Bronchial epithelial cell (primary cell): ENCODE results near the gene BCAR3. TPM values are rescaled to one million over a fixed set of nuclear protein-coding genes. Genes with fewer than 3 reads are reported as not detected.

Experiments used
- DNase-seq: peaks from one replicate; pipeline ENCODE4 v3.0.0-alpha.2; 2010; ENCODE audit warnings: low read depth
- FAIRE-seq: peaks from 2 replicates; lab custom pipeline; 2011; peaks lifted over from hg19 to GRCh38; lab: Jason Lieb, UNC
- H3K27me3 ChIP-seq: 2 replicates; pipeline ENCODE4 v1.5.1; 2011; ENCODE audit warnings: low read length; ENCODE audit not compliant: control insufficient read depth, insufficient read depth
- H3K36me3 ChIP-seq: 2 replicates; pipeline ENCODE4 v1.5.1; 2011; ENCODE audit warnings: low read length; ENCODE audit not compliant: control insufficient read depth, insufficient read depth
- H3K4me3 ChIP-seq: 2 replicates; pipeline ENCODE4 v1.5.1; 2011; ENCODE audit warnings: mild to moderate bottlenecking, low read depth, low read length, control low read depth
- total RNA-seq: library from RNA; depleted of rRNA; stranded (reverse); fragments of >200 nt; gene quantifications from 2 replicates; pipeline ENCODE4 v1.2.1, GENCODE V29; 2014
- TF ChIP-seq, protein P1 (sequence below): IDR thresholded peaks from 2 replicates; pipeline ENCODE4 v1.5.1; 2011; ENCODE audit warnings: mild to moderate bottlenecking, moderate library complexity, low read length, control low read depth, inconsistent platforms; ENCODE audit not compliant: insufficient read depth, severe bottlenecking

The BCAR3 gene
- total RNA-seq, 1 donor from 2014 or later, result 69.5 TPM

DNA sequence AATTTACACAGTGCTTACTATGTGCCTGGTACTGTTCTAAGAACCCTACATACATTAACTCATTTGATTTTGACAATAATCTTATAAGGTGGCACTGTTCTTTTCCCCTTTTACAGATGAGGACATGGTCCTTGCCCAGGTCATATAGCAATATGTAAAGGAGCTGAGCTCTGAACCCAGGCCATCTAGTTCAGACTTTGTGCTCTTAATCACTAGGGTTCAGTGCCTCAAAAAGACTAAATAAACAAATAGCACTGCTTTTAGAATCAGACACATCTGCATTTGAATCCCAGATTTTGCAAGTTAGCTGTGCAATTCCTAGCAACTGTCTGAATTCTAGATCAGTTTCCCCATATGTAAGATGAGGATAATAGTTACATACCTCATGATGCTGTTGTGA is 8.7 kb upstream of the BCAR3 start:
- no peaks in the 10 kb centered on the region for H3K27me3 ChIP-seq
- no peaks in the 10 kb centered on the region for H3K36me3 ChIP-seq
- no peak overlapping the region for H3K4me3 ChIP-seq
- FAIRE-seq, result no peak
- DNase-seq, result no peak
- TF ChIP-seq, protein P1, sequence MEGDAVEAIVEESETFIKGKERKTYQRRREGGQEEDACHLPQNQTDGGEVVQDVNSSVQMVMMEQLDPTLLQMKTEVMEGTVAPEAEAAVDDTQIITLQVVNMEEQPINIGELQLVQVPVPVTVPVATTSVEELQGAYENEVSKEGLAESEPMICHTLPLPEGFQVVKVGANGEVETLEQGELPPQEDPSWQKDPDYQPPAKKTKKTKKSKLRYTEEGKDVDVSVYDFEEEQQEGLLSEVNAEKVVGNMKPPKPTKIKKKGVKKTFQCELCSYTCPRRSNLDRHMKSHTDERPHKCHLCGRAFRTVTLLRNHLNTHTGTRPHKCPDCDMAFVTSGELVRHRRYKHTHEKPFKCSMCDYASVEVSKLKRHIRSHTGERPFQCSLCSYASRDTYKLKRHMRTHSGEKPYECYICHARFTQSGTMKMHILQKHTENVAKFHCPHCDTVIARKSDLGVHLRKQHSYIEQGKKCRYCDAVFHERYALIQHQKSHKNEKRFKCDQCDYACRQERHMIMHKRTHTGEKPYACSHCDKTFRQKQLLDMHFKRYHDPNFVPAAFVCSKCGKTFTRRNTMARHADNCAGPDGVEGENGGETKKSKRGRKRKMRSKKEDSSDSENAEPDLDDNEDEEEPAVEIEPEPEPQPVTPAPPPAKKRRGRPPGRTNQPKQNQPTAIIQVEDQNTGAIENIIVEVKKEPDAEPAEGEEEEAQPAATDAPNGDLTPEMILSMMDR, result no peak

DNA sequence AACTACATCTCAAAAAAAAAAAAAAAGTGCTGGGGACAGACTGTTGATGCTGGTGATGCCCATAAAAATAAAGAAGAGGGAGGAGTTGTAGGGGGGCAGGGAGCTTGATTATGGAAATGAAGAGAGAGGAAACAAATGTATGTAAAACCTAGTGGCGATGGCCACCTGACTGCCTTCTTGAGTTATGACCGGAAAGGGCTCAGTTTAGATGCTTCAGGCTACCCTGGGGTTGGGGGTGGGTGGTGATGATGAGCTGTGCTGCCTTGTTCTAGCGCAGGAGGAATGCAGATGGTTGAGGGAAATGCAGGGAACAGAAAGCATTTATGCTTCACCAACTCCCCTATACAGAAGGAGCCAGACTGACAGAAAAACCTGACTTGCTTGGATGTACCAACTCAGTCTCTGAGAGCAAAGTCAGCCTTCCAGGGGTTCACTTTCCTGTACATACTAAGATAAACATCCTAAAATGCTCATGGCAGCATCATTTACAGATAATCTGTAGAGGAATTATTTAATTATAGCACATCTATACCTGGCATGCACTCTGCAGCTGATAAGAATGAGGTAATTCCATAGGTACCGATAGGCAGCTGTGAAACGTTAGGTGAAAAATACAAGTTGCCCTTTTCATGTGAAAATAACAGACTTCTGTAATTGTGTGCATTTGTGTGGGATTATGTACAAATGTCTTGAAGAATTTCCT is 8.0 kb upstream of the BCAR3 start:
- TF ChIP-seq, protein P1, result no peak
- no peak overlapping the region for H3K4me3 ChIP-seq
- DNase-seq (no peak), FAIRE-seq (no peak)
- H3K36me3 ChIP-seq, result no peaks in the 10 kb centered on the region
- no peaks in the 10 kb centered on the region for H3K27me3 ChIP-seq

DNA sequence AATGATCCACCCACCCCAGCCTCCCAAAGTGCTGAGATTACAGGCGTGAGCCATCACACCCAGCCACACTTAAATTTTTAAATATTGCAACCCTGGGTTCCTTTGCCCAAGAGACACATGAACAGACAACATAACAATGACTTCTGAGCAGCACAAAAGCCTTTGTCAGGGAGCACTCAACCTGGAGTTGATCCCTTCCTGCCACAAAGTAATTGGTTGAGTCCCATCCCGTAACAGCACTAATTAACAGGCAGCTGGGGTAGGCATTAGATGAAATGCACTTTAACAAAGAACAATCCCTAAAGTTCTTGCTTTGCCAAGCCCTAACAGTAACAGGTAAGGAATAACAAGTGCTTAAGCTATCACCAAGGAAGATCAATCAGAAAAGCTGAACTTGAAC is 5.9 kb upstream of the BCAR3 start:
- Histone ChIP-seq H3K4me3 (no peak overlapping the region), H3K27me3 (no peaks in the 10 kb centered on the region), H3K36me3 (no peaks in the 10 kb centered on the region)
- DNase-seq, result no peak
- TF ChIP-seq, protein P1, result no peak
- FAIRE-seq, result no peak

DNA sequence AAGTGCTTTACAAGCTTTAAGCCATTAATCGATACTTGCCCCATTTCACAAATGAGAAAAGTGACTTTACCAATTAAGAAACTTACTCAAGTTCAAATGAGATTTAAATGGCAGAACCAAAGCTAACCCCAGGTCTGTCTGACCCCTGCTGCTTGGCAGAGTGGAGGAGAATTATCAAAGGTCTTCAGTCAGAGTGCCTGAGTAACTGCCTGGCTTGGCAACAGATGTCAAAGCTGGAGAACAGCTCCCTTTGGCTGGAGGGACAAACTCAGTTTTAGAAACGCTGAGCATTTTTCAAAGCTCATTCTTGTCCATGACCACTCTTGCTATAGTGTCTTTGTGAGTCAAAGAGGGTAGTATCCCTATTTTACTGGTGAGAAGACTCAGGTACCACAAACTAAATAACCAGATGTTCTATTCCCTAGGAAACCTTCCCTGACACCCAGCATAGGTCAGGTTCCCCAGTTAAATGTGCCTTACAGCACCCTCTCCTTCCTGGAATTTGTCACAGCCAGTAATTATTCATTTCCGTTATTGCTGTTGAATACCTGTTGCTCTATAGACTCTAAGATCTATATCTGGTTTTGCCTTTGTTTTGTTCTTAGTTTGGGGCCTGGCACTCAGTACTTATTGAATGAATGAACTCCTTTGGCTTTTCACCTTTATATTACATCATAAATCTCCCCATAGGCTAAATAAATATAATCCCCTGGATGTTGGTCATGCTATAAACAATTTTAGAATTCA is 5.0 kb upstream of the BCAR3 start:
- Histone ChIP-seq H3K27me3 (no peaks in the 10 kb centered on the region), H3K4me3 (no peak overlapping the region)
- no peak for DNase-seq

DNA sequence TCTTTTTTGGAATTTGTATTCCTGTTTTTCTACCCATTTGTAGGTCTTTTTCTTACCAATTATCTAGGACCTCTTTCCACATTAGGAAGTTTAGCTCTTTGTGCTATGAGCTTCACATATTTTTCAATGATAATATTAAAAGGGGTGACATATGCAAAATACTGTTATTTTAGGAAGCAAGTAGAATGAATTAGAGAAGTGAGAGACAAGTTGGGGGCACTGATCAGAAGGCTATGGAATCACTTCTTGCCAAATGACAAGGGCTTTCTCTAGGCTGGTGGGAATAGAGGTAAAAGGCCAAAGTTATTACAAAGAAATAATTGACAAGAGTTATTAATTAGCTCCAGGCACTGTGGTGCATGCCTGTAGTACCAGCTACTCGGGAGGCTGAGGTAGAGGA is 4.3 kb upstream of the BCAR3 start:
- no peak for FAIRE-seq
- Histone ChIP-seq H3K27me3 (no peaks in the 10 kb centered on the region), H3K36me3 (no peaks in the 10 kb centered on the region), H3K4me3 (no peak overlapping the region)
- TF ChIP-seq, protein P1, result no peak
- DNase-seq, result no peak

More for the DNA sequence above, 5.0 kb upstream of the BCAR3 start:
- no peak for FAIRE-seq
- H3K36me3 ChIP-seq, result no peaks in the 10 kb centered on the region
- TF ChIP-seq, protein P1, result no peak
